Fibroblast of the aortic adventitia (primary cell): ENCODE measurements around the gene EPHB1. TPM values are rescaled to one million over a fixed set of nuclear protein-coding genes. Genes with fewer than 3 reads are reported as not detected.
"Not testable (repeated sequence)": the region's sequence is repeated elsewhere in the genome, so short reads cannot be mapped to it uniquely, and the experiment has no call there.

Experiments used
- DNase-seq: peaks from one replicate; pipeline ENCODE4 v3.0.0-alpha.2; 2010; ENCODE audit warnings: low read depth
- H3K4me3 ChIP-seq: 2 replicates; pipeline ENCODE4 v1.5.1; 2011; ENCODE audit warnings: low read depth, mild to moderate bottlenecking, control low read depth, low read length, moderate library complexity
- total RNA-seq: library from RNA; depleted of rRNA; stranded (reverse); fragments of >200 nt; gene quantifications from 2 replicates; pipeline ENCODE4 v1.2.3, GENCODE V29; 2012; ENCODE audit warnings: low replicate concordance
- TF ChIP-seq, protein P1 (sequence below): IDR thresholded peaks from 2 replicates; pipeline ENCODE4 v1.5.1; 2011; ENCODE audit warnings: mild to moderate bottlenecking, low read length, control low read depth, inconsistent platforms; ENCODE audit not compliant: insufficient read depth

EPHB1 gene
- total RNA-seq, 1 donor: 1.2 TPM

DNA sequence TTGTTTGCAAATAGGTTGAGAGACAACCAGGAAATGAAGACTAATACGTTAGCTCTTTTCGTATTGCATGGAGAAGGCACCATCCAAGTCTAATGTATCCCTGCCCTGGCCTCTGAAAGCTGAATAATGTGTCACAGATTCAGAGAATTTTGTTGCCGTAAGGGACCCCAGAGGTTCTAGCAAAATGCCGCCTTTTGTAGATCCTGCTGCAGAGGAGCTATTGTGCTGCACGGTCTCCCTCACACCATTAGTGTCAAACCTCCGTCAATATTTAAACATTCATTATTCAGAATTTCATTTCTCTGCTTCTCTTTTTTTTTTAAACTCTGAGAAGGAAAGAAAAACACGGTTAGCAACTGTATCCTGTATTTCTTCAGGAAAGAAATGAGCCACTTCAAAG is 238.7 kb downstream of the EPHB1 start:
- no peak for DNase-seq
- no peak overlapping the region for H3K4me3 ChIP-seq
- TF ChIP-seq, protein P1, sequence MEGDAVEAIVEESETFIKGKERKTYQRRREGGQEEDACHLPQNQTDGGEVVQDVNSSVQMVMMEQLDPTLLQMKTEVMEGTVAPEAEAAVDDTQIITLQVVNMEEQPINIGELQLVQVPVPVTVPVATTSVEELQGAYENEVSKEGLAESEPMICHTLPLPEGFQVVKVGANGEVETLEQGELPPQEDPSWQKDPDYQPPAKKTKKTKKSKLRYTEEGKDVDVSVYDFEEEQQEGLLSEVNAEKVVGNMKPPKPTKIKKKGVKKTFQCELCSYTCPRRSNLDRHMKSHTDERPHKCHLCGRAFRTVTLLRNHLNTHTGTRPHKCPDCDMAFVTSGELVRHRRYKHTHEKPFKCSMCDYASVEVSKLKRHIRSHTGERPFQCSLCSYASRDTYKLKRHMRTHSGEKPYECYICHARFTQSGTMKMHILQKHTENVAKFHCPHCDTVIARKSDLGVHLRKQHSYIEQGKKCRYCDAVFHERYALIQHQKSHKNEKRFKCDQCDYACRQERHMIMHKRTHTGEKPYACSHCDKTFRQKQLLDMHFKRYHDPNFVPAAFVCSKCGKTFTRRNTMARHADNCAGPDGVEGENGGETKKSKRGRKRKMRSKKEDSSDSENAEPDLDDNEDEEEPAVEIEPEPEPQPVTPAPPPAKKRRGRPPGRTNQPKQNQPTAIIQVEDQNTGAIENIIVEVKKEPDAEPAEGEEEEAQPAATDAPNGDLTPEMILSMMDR: no peak

DNA sequence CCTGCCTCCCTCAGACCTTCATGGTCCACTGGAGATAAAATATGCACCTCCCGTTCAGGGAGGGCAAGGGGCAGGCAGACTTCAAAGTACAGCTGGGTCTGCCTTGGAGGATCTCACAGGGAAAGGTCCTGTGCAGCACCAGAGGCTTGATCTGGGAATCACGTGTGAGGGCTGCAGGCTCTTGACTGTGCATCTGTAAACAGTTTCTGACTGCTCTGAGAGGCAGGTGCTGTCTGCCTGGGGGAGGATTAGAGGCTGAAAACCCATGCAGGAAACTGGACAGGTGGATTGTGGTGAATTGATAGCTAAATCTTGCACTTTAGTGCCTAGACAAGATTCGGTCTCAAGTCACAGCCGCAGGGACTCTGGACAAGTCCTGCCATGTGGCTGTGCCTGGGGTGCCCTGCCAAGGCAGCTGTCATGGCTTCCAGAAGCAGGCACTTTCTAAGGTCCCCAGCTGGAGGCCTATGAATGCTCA is 239.3 kb downstream of the EPHB1 start:
- no peak overlapping the region for H3K4me3 ChIP-seq
- no peak for DNase-seq
- TF ChIP-seq, protein P1: no peak

DNA sequence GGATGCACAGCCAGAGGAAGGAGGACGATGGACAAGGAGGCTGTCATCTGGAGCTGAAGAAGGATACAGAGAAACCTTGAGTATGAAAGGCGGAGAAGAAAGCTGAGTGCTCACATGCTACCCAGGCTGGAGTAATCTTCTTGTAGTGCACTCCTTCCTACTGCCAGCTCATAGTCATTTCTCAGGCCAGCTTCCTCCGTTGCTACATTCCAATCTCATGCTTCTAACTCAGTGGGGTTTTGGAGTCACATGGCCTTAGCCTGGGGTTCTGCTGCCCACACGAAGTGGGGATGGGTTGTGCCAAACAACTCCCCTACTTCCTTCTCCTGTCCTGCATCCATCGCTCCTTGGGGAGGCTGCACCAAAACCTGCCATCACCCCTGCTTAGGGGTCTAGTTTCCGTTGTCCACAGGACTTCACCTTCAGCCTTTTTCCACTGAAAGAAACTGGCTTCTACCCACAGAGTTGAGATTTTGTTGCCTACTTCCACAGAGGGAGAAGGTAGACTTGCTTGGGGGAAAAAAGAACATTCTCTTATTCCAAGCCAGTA is 239.9 kb downstream of the EPHB1 start:
- H3K4me3 ChIP-seq: no peak overlapping the region
- TF ChIP-seq, protein P1: no peak
- DNase-seq: no peak

DNA sequence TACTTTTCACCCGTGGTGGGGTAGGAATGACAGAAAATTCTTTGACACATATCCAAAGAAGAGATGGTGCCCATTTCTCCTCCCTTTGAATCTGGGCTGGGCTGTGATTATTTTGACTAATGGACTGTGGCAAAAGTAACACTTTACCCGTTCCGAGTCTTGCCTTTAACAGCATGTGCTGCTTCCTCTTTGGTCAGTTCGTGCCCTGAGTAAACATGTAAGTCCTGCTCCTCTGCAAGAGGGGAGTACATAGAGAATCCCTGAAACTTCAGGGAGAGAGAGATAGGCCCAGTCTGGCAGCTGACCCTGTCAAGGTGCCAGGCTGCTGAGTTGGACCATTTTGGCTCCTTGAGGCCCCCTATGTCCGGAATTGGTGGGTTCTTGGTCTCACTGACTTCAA is 243.1 kb downstream of the EPHB1 start:
- DNase-seq: no peak
- TF ChIP-seq, protein P1: no peak
- H3K4me3 ChIP-seq: no peak overlapping the region

DNA sequence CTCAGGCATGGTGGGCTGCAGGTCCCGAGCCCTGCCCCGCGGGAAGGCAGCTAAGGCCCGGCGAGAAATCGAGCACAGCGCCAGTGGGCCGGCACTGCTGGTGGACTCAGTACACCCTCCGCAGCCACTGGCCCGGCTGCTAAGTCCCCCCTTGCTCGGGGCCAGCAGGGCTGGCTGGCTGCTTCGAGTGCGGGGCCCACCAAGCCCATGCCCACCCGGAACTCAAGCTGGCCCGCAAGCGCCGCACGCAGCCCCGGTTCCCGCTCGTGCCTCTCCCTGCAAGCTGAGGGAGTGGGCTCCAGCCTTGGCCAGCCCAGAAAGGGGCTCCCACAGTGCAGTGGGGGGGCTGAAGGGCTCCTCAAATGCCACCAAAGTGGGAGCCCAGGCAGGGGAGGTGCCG is 244.5 kb downstream of the EPHB1 start:
- not testable (repeated sequence) for DNase-seq, H3K4me3 ChIP-seq

DNA sequence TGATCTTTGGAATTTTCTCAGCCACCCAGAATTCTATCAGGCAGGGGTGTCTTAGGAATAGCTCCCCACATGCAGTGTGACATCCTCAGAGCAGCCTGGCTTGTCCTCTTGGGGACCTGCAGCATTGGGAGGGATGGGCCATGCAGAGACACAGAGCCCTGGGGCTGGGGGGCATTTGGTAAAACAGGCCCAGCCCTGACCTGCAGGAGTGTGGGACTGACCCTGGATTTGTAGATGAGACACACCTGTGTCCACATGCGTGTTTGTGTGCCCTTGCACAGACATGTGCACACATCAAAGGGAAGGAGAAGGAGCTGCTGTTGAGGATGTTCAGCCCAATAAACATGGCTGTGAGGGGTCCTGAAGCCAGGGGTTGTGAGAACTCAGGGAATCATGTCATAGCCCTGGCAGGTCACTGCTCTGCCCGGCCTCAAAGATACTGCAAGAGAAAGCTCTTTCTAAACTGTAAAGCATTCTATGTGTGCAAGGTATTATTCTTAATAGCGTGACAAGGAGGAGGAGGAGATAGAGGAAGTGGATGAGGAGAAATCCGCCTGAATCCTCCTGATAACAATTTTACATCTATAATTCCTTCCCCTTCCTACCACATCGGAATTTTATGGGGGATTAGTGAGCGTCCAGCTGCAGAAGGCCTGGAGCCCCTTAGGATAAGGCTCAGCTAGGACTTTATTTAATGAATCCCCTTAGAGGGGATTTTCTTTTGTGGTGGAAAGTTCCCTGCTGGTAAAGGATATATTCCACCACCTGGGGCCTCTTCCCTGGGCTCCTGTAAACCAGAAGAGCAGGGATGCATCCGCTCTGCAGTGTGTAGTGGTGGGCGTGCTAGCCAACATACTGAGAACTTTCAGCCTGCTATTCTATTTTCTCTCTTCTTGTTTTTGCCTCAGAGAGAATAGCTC is 245.5 kb downstream of the EPHB1 start:
- DNase-seq: no peak
- TF ChIP-seq, protein P1: no peak
- no peak overlapping the region for H3K4me3 ChIP-seq

DNA sequence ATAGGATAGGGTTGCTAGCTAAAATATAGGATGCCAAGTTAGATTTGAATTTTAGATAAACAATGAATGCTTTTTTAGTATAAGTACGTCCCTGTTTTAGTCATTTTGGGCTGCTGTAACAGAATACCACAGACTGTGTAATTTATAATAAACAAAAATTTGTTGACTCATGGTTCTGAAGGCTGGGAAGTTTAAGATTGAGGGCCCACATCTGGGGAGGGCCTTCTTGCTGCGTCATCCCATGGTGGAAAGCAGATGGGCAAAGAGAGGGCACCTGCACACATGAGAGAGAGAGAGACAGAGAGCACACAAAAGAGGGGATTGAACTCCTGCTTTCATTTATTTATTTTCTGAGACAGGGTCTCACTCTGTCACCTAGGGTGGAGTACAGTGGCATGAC is 246.5 kb downstream of the EPHB1 start:
- DNase-seq: no peak
- no peak overlapping the region for H3K4me3 ChIP-seq

More for the DNA sequence above, 246.5 kb downstream of the EPHB1 start:
- TF ChIP-seq, protein P1: no peak
